SK-N-SH (cell line): ENCODE measurements around the gene RPL3. TPM values are rescaled to one million over a fixed set of nuclear protein-coding genes. Genes with fewer than 3 reads are reported as not detected.

Source experiments
- CTCF ChIA-PET: fragments of 300-600, 350-600 bp; formaldehyde crosslinking; extraction: SDS; loops from one replicate; lab custom pipeline; 2021; lab: Yijun Ruan, JAX
- POLR2A ChIA-PET: fragments of 350-600 bp; sonication (Branson Sonifier 250); formaldehyde crosslinking; extraction: SDS; loops from one replicate; lab custom pipeline; 2020; ENCODE audit warnings: antibody characterized with exemption, inconsistent platforms; lab: Yijun Ruan, JAX
- DNase-seq: peaks from one replicate; pipeline ENCODE4 v3.0.0; 2012
- H2AFZ ChIP-seq: fragments of 200-600 bp; sonication (generic); 2 replicates; pipeline ENCODE4 v1.8.1; 2016; ENCODE audit warnings: antibody characterized with exemption, mild to moderate bottlenecking, low read depth
- H3F3A ChIP-seq: fragments of 200-600 bp; sonication (generic); replicated peaks from 2 replicates; pipeline ENCODE3; 2016; ENCODE audit warnings: antibody characterized with exemption, mild to moderate bottlenecking; ENCODE audit not compliant: insufficient read depth
- H3K27ac ChIP-seq, 2 experiments: fragments of 200-500 bp in 1 of 2; fragments of 200-600 bp in 1 of 2; sonication (Bioruptor generic) in 1 of 2; sonication (generic), shearing (Covaris generic) in 1 of 2; 2 replicates each; pipeline versions ENCODE4 v1.5.1 to v1.6.1; 2014 to 2016; ENCODE audit warnings: low read depth in 2 of 2, inconsistent platforms in 1 of 2, low read length in 1 of 2, mild to moderate bottlenecking in 1 of 2, mixed read lengths in 1 of 2
- H3K27me3 ChIP-seq: fragments of 200-600 bp; sonication (generic), shearing (Covaris generic); 2 replicates; pipeline ENCODE4 v1.6.1; 2016; ENCODE audit warnings: mixed run types; ENCODE audit not compliant: insufficient read depth
- H3K36me3 ChIP-seq, 2 experiments: fragments of 200-500 bp in 1 of 2; fragments of 200-600 bp in 1 of 2; sonication (Bioruptor generic) in 1 of 2; sonication (generic) in 1 of 2; replicated peaks in 1 of 2; 2 replicates each; pipeline versions ENCODE3 to v1.5.1; 2014 to 2016; ENCODE audit warnings: low read length in 1 of 2, mild to moderate bottlenecking in 1 of 2; ENCODE audit not compliant: insufficient read depth in 2 of 2, control insufficient read depth in 1 of 2
- H3K4me1 ChIP-seq, 2 experiments: fragments of 200-500 bp in 1 of 2; fragments of 200-600 bp in 1 of 2; sonication (Bioruptor generic) in 1 of 2; sonication (generic), shearing (Covaris generic) in 1 of 2; 2 replicates each; pipeline versions ENCODE4 v1.5.1 to v1.6.1; 2014 to 2016; ENCODE audit warnings: low read depth in 1 of 2, low read length in 1 of 2, mixed run types in 1 of 2; ENCODE audit not compliant: insufficient read depth in 2 of 2, control insufficient read depth in 1 of 2
- H3K4me2 ChIP-seq: fragments of 200-600 bp; sonication (generic), shearing (Covaris generic); 2 replicates; pipeline ENCODE4 v1.6.1; 2017; ENCODE audit warnings: mixed run types
- H3K4me3 ChIP-seq, 2 experiments: fragments of 200-500 bp in 1 of 2; fragments of 200-600 bp in 1 of 2; sonication (Bioruptor generic) in 1 of 2; sonication (generic), shearing (Covaris generic) in 1 of 2; 2 replicates each; pipeline versions ENCODE4 v1.5.1 to v1.8.1; 2014 to 2016; ENCODE audit warnings: low read depth in 2 of 2, inconsistent platforms in 1 of 2, low read length in 1 of 2, mild to moderate bottlenecking in 1 of 2, mixed read lengths in 1 of 2, moderate library complexity in 1 of 2
- H3K79me2 ChIP-seq: fragments of 200-600 bp; sonication (generic); 2 replicates; pipeline ENCODE4 v1.8.1; 2017; ENCODE audit warnings: mild to moderate bottlenecking; ENCODE audit not compliant: insufficient read depth
- H3K9ac ChIP-seq: fragments of 200-600 bp; sonication (generic); 2 replicates; pipeline ENCODE4 v1.6.1; 2017; ENCODE audit warnings: mixed run types
- H3K9me2 ChIP-seq: fragments of 200-600 bp; sonication (generic); 2 replicates; pipeline ENCODE4 v1.6.1; 2017; ENCODE audit warnings: mixed run types
- H3K9me3 ChIP-seq: fragments of 200-600 bp; sonication (generic); 2 replicates; pipeline ENCODE4 v1.6.1; 2017; ENCODE audit warnings: mixed run types, mild to moderate bottlenecking, moderate library complexity
- H4K20me1 ChIP-seq: fragments of 200-600 bp; sonication (generic); 2 replicates; pipeline ENCODE4 v1.6.1; 2017; ENCODE audit warnings: mild to moderate bottlenecking, mixed run types; ENCODE audit not compliant: insufficient read depth
- CHD2 ChIP-seq: fragments of 150-350 bp; IDR thresholded peaks from 2 replicates; pipeline ENCODE4 v1.6.1; 2018; ENCODE audit warnings: low read length; ENCODE audit not compliant: partially characterized antibody
- ELF1 ChIP-seq: IDR thresholded peaks from 2 replicates; pipeline ENCODE4 v1.4.0; 2012
- EP300 ChIP-seq, 2 experiments: IDR thresholded peaks; 2 replicates each; pipeline versions ENCODE4 v1.4.0 to v1.6.1; 2012; ENCODE audit warnings: borderline replicate concordance in 1 of 2, low read depth in 1 of 2, low read length in 1 of 2
- EZH2phosphoT487 ChIP-seq: fragments of 200-600 bp; sonication (generic); IDR thresholded peaks from 2 replicates; pipeline ENCODE4 v1.6.1; 2017; ENCODE audit warnings: low read depth, mixed run types, mild to moderate bottlenecking, antibody characterized with exemption, moderate library complexity, borderline replicate concordance
- FOSL2 ChIP-seq: IDR thresholded peaks from 2 replicates; pipeline ENCODE4 v1.4.0; 2012; ENCODE audit warnings: low read depth, mild to moderate bottlenecking, moderate library complexity, borderline replicate concordance
- FOXM1 ChIP-seq: IDR thresholded peaks from 2 replicates; pipeline ENCODE4 v1.4.0; 2012; ENCODE audit warnings: low read depth, mild to moderate bottlenecking
- GABPA ChIP-seq: IDR thresholded peaks from 2 replicates; pipeline ENCODE4 v1.4.0; 2012; ENCODE audit warnings: low read depth, mild to moderate bottlenecking
- JUND ChIP-seq: IDR thresholded peaks from 2 replicates; pipeline ENCODE4 v1.4.0; 2012
- MXI1 ChIP-seq: IDR thresholded peaks from 2 replicates; pipeline ENCODE4 v1.6.1; 2012; ENCODE audit warnings: mild to moderate bottlenecking, low read depth, low read length, improper control_type of control experiment
- NFIC ChIP-seq: IDR thresholded peaks from 2 replicates; pipeline ENCODE4 v1.4.0; 2012; ENCODE audit warnings: borderline replicate concordance
- RAD21 ChIP-seq: IDR thresholded peaks from 2 replicates; pipeline ENCODE4 v1.6.1; 2012; ENCODE audit warnings: mild to moderate bottlenecking, low read length
- SIN3A ChIP-seq: IDR thresholded peaks from 2 replicates; pipeline ENCODE4 v1.6.1; 2012; ENCODE audit warnings: low read depth, mild to moderate bottlenecking, low read length, moderate library complexity, borderline replicate concordance
- SMC3 ChIP-seq: IDR thresholded peaks from 2 replicates; pipeline ENCODE4 v1.6.1; 2012; ENCODE audit warnings: low read depth, low read length, improper control_type of control experiment
- TCF12 ChIP-seq: IDR thresholded peaks from 2 replicates; pipeline ENCODE4 v1.4.0; 2012
- WGBS: methylation state at CpG from one replicate; pipeline ENCODE4 v1.1.6; 2017; ENCODE audit warnings: low lambda C conversion rate; 5-methylcytosine and 5-hydroxymethylcytosine counted together
- polyA plus RNA-seq, 3 experiments: library from polyadenylated mRNA; depleted of rRNA; stranded (reverse); fragments of >200 nt; gene quantifications; 2 replicates each; pipeline ENCODE4 v1.2.3, GENCODE V29; 2012
- TF ChIP-seq, protein P1 (sequence below): IDR thresholded peaks from 2 replicates; pipeline ENCODE4 v1.4.0; 2012; ENCODE audit warnings: low read depth
- TF ChIP-seq, protein P2 (sequence below): fragments of 150-350 bp; IDR thresholded peaks from 2 replicates; pipeline ENCODE4 v1.6.1; 2017; ENCODE audit warnings: antibody characterized with exemption, low read length, low read depth, borderline replicate concordance

RPL3 gene
- polyA plus RNA-seq, 1 of the 3 experiments (the other 2 are of a cell fraction): 4,976 TPM

GRCh38 chr22:39278040-39278439 lies 41.4 kb downstream of the RPL3 start:
- H3K9me2 ChIP-seq: no peaks in the 10 kb centered on the region
- H3K27me3 ChIP-seq: no peaks in the 10 kb centered on the region
- no peaks in the 10 kb centered on the region; a peak in 1 of 4 replicates for H3K4me1 ChIP-seq
- no peaks in the 10 kb centered on the region for H4K20me1 ChIP-seq
- no CpG with 5 or more reads among the region's 13 CpGs for WGBS
- no peak overlapping the region for H3K4me3 ChIP-seq
- ChIA-PET CTCF (no interaction called here), POLR2A (no interaction called here)
- no peak for TF ChIP-seq CHD2
- no peaks in the 10 kb centered on the region for H3F3A ChIP-seq
- no peaks in the 10 kb centered on the region for H3K79me2 ChIP-seq
- no peak overlapping the region for H3K9ac ChIP-seq
- H3K36me3 ChIP-seq: no peaks in the 10 kb centered on the region
- H3K27ac ChIP-seq: no peak overlapping the region
- H2AFZ ChIP-seq: no peak overlapping the region
- no peak overlapping the region for H3K4me2 ChIP-seq
- H3K9me3 ChIP-seq: no peaks in the 10 kb centered on the region
- no peak for DNase-seq

DNA sequence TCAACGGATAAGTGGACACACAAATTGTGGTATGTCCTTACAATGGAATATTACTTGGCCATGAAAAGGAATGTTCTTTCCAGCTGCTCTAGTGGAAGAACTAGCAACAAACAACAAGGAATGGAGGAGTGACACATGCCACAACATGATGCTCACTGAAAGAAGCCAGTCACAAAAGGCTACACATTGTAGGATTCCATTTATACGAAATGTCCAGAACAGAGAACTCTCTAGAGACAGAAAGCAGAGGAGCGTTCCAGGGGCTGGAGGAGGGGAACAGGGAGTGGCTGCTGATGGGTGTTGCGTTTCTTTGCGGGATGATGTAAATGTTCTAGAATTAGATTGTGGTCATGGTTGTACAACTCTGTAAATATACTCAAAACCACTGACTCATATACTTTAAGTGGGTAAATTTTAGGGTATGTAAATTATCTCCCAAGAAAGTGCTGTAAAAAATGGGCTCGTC lies 42.2 kb downstream of the RPL3 start:
- no peaks in the 10 kb centered on the region for H3K9me3 ChIP-seq
- no peaks in the 10 kb centered on the region for H3K27me3 ChIP-seq
- H4K20me1 ChIP-seq: no peaks in the 10 kb centered on the region
- H3K27ac ChIP-seq: no peak overlapping the region
- no peak overlapping the region for H3K4me3 ChIP-seq
- H3K79me2 ChIP-seq: no peaks in the 10 kb centered on the region
- no peaks in the 10 kb centered on the region for H3F3A ChIP-seq
- H3K36me3 ChIP-seq: no peaks in the 10 kb centered on the region
- H3K9ac ChIP-seq: no peak overlapping the region
- TF ChIP-seq JUND: no peak
- no peak for TF ChIP-seq RAD21
- TF ChIP-seq SIN3A: no peak
- no peak for TF ChIP-seq TCF12
- TF ChIP-seq, protein P1, sequence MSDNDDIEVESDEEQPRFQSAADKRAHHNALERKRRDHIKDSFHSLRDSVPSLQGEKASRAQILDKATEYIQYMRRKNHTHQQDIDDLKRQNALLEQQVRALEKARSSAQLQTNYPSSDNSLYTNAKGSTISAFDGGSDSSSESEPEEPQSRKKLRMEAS: no peak
- no peak for TF ChIP-seq EP300 (IDR thresholded peaks at IDR 0.05; ENCODE audit: borderline replicate concordance in 1 of 2, low read depth in 1 of 2, low read length in 1 of 2)
- TF ChIP-seq EZH2phosphoT487: no peak
- TF ChIP-seq MXI1: no peak
- no peak for TF ChIP-seq FOXM1
- no peak for TF ChIP-seq ELF1
- TF ChIP-seq GABPA: no peak
- no peak for TF ChIP-seq NFIC
- TF ChIP-seq, protein P2, sequence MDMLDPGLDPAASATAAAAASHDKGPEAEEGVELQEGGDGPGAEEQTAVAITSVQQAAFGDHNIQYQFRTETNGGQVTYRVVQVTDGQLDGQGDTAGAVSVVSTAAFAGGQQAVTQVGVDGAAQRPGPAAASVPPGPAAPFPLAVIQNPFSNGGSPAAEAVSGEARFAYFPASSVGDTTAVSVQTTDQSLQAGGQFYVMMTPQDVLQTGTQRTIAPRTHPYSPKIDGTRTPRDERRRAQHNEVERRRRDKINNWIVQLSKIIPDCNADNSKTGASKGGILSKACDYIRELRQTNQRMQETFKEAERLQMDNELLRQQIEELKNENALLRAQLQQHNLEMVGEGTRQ: no peak
- no peak for TF ChIP-seq FOSL2
- TF ChIP-seq SMC3: no peak
- TF ChIP-seq, all 33 proteins: peak for 0
- H3K9me2 ChIP-seq: no peaks in the 10 kb centered on the region
- DNase-seq: no peak
- H3K4me2 ChIP-seq: no peak overlapping the region
- CTCF ChIA-PET: no interaction called here
- 82% methylated on average over 6 of the region's 6 CpGs for WGBS
- H3K4me1 ChIP-seq: no peaks in the 10 kb centered on the region; a peak in 1 of 4 replicates
- POLR2A ChIA-PET: no interaction called here
- H2AFZ ChIP-seq: no peak overlapping the region
